HEK293 (cell line): ENCODE data around the gene IFI27L2.

Experiments
- CTCF ChIA-PET: fragments of 350-600 bp; formaldehyde crosslinking; extraction: SDS; loops from one replicate; lab custom pipeline; 2021; ENCODE audit warnings: antibody characterized with exemption; lab: Yijun Ruan, JAX
- POLR2A ChIA-PET: fragments of 300-600 bp; formaldehyde crosslinking; extraction: SDS; loops from one replicate; lab custom pipeline; 2020; ENCODE audit warnings: antibody characterized with exemption, inconsistent platforms; lab: Yijun Ruan, JAX
- H3K27ac ChIP-seq: fragments of 200-500 bp; sonication (Bioruptor generic); 2 replicates; pipeline ENCODE4 v1.5.1; 2014; ENCODE audit warnings: low read depth, low read length, control low read depth, inconsistent platforms; ENCODE audit errors: extremely low read depth
- H3K36me3 ChIP-seq, 2 experiments: fragments of 200-500 bp in 1 of 2; sonication (Bioruptor generic) in 1 of 2; 1 replicate in 1 of 2; 2 replicates in 1 of 2; pipeline ENCODE4 v1.5.1; 2014 to 2017; ENCODE audit warnings: inconsistent platforms in 2 of 2, low read length in 2 of 2; ENCODE audit not compliant: control insufficient read depth in 2 of 2, insufficient read depth in 1 of 2
- H3K4me1 ChIP-seq: fragments of 200-500 bp; sonication (Bioruptor generic); 2 replicates; pipeline ENCODE4 v1.5.1; 2014; ENCODE audit warnings: mild to moderate bottlenecking, low read length, inconsistent platforms; ENCODE audit not compliant: control insufficient read depth, insufficient read depth
- H3K4me3 ChIP-seq: 2 replicates; pipeline ENCODE4 v1.5.1; 2011; ENCODE audit warnings: low read depth, mild to moderate bottlenecking, control low read depth, low read length, moderate library complexity
- H3K9me3 ChIP-seq: fragments of 200-500 bp; sonication (Bioruptor generic); 2 replicates; pipeline ENCODE4 v1.5.1; 2014; ENCODE audit warnings: low read depth, low read length, inconsistent platforms; ENCODE audit not compliant: control insufficient read depth, insufficient read depth
- BCL11A ChIP-seq: fragments of 450-650 bp; formaldehyde crosslinking; IDR thresholded peaks from 2 replicates; pipeline ENCODE4 v1.5.1; 2016; ENCODE audit warnings: low read depth, missing biosample characterization, missing genetic modification characterization
- FEZF1 ChIP-seq: fragments of 450-650 bp; formaldehyde crosslinking; IDR thresholded peaks from 2 replicates; pipeline ENCODE4 v1.5.1; 2016; ENCODE audit warnings: missing biosample characterization, missing genetic modification characterization
- GLI2 ChIP-seq: fragments of 450-650 bp; formaldehyde crosslinking; IDR thresholded peaks from 2 replicates; pipeline ENCODE4; 2017; ENCODE audit warnings: missing biosample characterization, missing genetic modification characterization, low read depth, borderline replicate concordance
- PRDM1 ChIP-seq: fragments of 450-650 bp; formaldehyde crosslinking; IDR thresholded peaks from 2 replicates; pipeline ENCODE4; 2016; ENCODE audit warnings: missing biosample characterization, missing genetic modification characterization
- TRIM28 ChIP-seq: IDR thresholded peaks from 2 replicates; pipeline ENCODE4 v1.6.1; 2011; ENCODE audit warnings: low read length, control low read depth, borderline replicate concordance
- WT1 ChIP-seq: fragments of 450-650 bp; formaldehyde crosslinking; IDR thresholded peaks from 2 replicates; pipeline ENCODE4 v1.5.1; 2016; ENCODE audit warnings: missing biosample characterization, missing genetic modification characterization
- ZBTB1 ChIP-seq: fragments of 450-650 bp; formaldehyde crosslinking; IDR thresholded peaks from 2 replicates; pipeline ENCODE4 v1.5.1; 2016; ENCODE audit warnings: missing biosample characterization, missing genetic modification characterization
- ZBTB21 ChIP-seq: fragments of 450-650 bp; formaldehyde crosslinking; IDR thresholded peaks from 2 replicates; pipeline ENCODE4 v1.5.1; 2017; ENCODE audit warnings: missing biosample characterization, missing genetic modification characterization
- ZIC2 ChIP-seq: fragments of 450-650 bp; formaldehyde crosslinking; IDR thresholded peaks from 2 replicates; pipeline ENCODE4 v1.5.1; 2016; ENCODE audit warnings: missing biosample characterization, missing genetic modification characterization
- ZNF133 ChIP-seq: fragments of 450-650 bp; formaldehyde crosslinking; IDR thresholded peaks from 2 replicates; pipeline ENCODE4 v1.5.1; 2016; ENCODE audit warnings: missing biosample characterization, missing genetic modification characterization
- ZNF394 ChIP-seq: fragments of 450-650 bp; formaldehyde crosslinking; IDR thresholded peaks from 2 replicates; pipeline ENCODE4 v1.5.1; 2016; ENCODE audit warnings: missing biosample characterization, missing genetic modification characterization, mild to moderate bottlenecking, moderate library complexity, borderline replicate concordance
- ZNF404 ChIP-seq: fragments of 450-650 bp; formaldehyde crosslinking; IDR thresholded peaks from 2 replicates; pipeline ENCODE4 v1.5.1; 2017; ENCODE audit warnings: missing biosample characterization, missing genetic modification characterization
- ZNF571 ChIP-seq: fragments of 450-650 bp; formaldehyde crosslinking; IDR thresholded peaks from 2 replicates; pipeline ENCODE4 v1.5.0; 2017; ENCODE audit warnings: missing biosample characterization, missing genetic modification characterization
- ZNF624 ChIP-seq: fragments of 450-650 bp; formaldehyde crosslinking; IDR thresholded peaks from 2 replicates; pipeline ENCODE4 v1.5.1; 2017; ENCODE audit warnings: missing biosample characterization, missing genetic modification characterization
- ZNF626 ChIP-seq: fragments of 450-650 bp; sonication (Bioruptor Pico); formaldehyde crosslinking; IDR thresholded peaks from 2 replicates; pipeline ENCODE4 v1.5.1; 2018; ENCODE audit warnings: missing biosample characterization, missing genetic modification characterization, inconsistent platforms
- ZNF768 ChIP-seq: fragments of 450-650 bp; formaldehyde crosslinking; IDR thresholded peaks from 2 replicates; pipeline ENCODE4 v1.5.1; 2018; ENCODE audit warnings: missing biosample characterization, mild to moderate bottlenecking, missing genetic modification characterization
- TF ChIP-seq, protein P1 (sequence below): fragments of 450-650 bp; formaldehyde crosslinking; IDR thresholded peaks from 2 replicates; pipeline ENCODE4 v1.5.1; 2016; ENCODE audit warnings: missing biosample characterization, missing genetic modification characterization, low read depth
- TF ChIP-seq, protein P2 (sequence below): fragments of 450-650 bp; formaldehyde crosslinking; IDR thresholded peaks from 2 replicates; pipeline ENCODE4 v1.5.1; 2016; ENCODE audit warnings: missing biosample characterization, missing genetic modification characterization
- TF ChIP-seq, protein P3 (sequence below): fragments of 450-650 bp; formaldehyde crosslinking; IDR thresholded peaks from 2 replicates; pipeline ENCODE4 v1.5.1; 2017; ENCODE audit warnings: missing biosample characterization, missing genetic modification characterization
- TF ChIP-seq, protein P4 (sequence below): fragments of 450-650 bp; formaldehyde crosslinking; IDR thresholded peaks from 2 replicates; pipeline ENCODE4 v1.5.1; 2016; ENCODE audit warnings: missing biosample characterization, missing genetic modification characterization
- TF ChIP-seq, protein P5 (sequence below): fragments of 450-650 bp; formaldehyde crosslinking; IDR thresholded peaks from 2 replicates; pipeline ENCODE4 v1.5.1; 2016; ENCODE audit warnings: missing biosample characterization, missing genetic modification characterization

Gene IFI27L2

DNA sequence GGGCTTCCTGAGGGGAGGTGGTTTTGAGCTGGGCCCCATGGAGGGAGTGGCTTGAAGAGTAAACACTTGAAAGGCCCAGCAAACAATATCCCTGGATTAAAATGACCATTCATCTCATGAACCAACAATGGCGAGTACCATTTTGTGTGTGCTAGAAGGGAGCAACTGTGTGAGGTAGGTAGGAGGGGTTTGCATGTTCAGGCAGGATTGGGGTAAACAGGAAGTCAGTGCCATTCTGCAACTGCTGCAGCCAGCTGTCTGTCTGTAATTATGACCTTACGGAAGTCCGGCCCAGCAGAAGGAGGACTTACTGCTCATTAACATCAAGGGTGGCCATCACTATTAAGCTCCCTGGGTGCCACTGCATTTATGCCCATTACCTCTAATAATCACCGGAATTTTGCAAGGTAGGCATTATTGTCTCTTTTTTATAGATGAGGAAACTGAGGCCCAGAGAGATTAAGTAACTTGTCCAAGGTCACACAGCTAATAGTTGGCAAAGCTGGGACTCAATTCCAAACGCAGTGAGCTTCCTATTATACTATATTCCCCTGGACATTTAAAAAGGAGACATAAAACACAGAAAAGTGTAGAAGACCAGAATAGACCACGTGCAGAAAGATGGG, 16.6 kb upstream of the IFI27L2 start:
- Histone ChIP-seq H3K4me1 (peaks cover 2% of the 10 kb centered on the region; the same call in 1 of the 2 replicates), H3K4me3 (no peak overlapping the region), H3K9me3 (no peaks in the 10 kb centered on the region), H3K36me3 (no peaks in the 10 kb centered on the region), H3K27ac (no peak overlapping the region)
- POLR2A ChIA-PET: interaction anchor here (0.6 kb wide), 1 partner anchor 27 kb away, joined by 3 read pairs; no protein-coding TSS in a partner anchor
- TF ChIP-seq ZNF768: peak; percentile 51; the same call in 1 of the 2 replicates
- no peak for TF ChIP-seq ZNF404
- peak; percentile 72 for TF ChIP-seq FEZF1 (tag by site-specific recombination)
- CTCF ChIA-PET: interaction anchor here (1.6 to 2.5 kb wide), 3 partner anchors 9 to 110 kb away, joined by 4 to 8 read pairs (median 7); no protein-coding TSS in a partner anchor

DNA sequence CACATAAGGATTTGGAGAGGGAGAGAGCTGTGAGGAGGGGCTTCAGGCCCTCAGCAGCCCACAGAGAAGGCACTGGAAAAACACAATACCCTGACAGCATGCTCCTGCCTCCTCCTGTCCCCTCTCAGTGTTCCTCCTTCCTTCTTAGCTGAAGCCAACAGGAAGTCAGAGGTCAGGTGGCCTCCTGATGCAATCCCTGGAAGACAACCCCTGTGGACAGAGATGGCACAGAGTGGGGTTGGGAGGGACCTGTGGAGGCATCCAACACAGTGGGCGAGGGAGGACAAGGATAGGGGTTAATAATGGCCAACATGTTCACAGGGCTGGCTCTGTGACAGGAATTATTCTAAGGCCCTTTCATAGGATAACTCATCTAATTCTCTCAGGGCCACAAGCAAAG, 15.4 kb upstream of the IFI27L2 start:
- H3K4me3 ChIP-seq: no peak overlapping the region
- POLR2A ChIA-PET: no interaction called here
- H3K27ac ChIP-seq: no peak overlapping the region
- peaks cover 2% of the 10 kb centered on the region; the same call in 1 of the 2 replicates for H3K4me1 ChIP-seq
- CTCF ChIA-PET: interaction anchor here (2.2 to 2.5 kb wide), 2 partner anchors 8 to 36 kb away, joined by 7 to 8 read pairs; no protein-coding TSS in a partner anchor
- TF ChIP-seq, protein P1, sequence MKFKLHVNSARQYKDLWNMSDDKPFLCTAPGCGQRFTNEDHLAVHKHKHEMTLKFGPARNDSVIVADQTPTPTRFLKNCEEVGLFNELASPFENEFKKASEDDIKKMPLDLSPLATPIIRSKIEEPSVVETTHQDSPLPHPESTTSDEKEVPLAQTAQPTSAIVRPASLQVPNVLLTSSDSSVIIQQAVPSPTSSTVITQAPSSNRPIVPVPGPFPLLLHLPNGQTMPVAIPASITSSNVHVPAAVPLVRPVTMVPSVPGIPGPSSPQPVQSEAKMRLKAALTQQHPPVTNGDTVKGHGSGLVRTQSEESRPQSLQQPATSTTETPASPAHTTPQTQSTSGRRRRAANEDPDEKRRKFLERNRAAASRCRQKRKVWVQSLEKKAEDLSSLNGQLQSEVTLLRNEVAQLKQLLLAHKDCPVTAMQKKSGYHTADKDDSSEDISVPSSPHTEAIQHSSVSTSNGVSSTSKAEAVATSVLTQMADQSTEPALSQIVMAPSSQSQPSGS (tag by site-specific recombination): no peak
- TF ChIP-seq ZBTB1 (tag by site-specific recombination) (no peak), GLI2 (no peak), ZNF626 (no peak), ZIC2 (tag by site-specific recombination) (peak; percentile 65), ZNF404 (no peak), ZNF133 (tag by site-specific recombination) (no peak), ZNF394 (tag by site-specific recombination) (no peak)
- TF ChIP-seq, protein P2, sequence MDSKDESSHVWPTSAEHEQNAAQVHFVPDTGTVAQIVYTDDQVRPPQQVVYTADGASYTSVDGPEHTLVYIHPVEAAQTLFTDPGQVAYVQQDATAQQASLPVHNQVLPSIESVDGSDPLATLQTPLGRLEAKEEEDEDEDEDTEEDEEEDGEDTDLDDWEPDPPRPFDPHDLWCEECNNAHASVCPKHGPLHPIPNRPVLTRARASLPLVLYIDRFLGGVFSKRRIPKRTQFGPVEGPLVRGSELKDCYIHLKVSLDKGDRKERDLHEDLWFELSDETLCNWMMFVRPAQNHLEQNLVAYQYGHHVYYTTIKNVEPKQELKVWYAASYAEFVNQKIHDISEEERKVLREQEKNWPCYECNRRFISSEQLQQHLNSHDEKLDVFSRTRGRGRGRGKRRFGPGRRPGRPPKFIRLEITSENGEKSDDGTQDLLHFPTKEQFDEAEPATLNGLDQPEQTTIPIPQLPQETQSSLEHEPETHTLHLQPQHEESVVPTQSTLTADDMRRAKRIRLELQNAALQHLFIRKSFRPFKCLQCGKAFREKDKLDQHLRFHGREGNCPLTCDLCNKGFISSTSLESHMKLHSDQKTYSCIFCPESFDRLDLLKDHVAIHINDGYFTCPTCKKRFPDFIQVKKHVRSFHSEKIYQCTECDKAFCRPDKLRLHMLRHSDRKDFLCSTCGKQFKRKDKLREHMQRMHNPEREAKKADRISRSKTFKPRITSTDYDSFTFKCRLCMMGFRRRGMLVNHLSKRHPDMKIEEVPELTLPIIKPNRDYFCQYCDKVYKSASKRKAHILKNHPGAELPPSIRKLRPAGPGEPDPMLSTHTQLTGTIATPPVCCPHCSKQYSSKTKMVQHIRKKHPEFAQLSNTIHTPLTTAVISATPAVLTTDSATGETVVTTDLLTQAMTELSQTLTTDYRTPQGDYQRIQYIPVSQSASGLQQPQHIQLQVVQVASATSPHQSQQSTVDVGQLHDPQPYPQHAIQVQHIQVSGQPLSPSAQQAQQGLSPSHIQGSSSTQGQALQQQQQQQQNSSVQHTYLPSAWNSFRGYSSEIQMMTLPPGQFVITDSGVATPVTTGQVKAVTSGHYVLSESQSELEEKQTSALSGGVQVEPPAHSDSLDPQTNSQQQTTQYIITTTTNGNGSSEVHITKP: peak; percentile 54
- TF ChIP-seq, protein P3, sequence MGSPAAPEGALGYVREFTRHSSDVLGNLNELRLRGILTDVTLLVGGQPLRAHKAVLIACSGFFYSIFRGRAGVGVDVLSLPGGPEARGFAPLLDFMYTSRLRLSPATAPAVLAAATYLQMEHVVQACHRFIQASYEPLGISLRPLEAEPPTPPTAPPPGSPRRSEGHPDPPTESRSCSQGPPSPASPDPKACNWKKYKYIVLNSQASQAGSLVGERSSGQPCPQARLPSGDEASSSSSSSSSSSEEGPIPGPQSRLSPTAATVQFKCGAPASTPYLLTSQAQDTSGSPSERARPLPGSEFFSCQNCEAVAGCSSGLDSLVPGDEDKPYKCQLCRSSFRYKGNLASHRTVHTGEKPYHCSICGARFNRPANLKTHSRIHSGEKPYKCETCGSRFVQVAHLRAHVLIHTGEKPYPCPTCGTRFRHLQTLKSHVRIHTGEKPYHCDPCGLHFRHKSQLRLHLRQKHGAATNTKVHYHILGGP (tag by site-specific recombination): no peak
- TF ChIP-seq, all 188 proteins: peak for 2
- Histone ChIP-seq H3K36me3 (no peaks in the 10 kb centered on the region), H3K9me3 (no peaks in the 10 kb centered on the region)

DNA sequence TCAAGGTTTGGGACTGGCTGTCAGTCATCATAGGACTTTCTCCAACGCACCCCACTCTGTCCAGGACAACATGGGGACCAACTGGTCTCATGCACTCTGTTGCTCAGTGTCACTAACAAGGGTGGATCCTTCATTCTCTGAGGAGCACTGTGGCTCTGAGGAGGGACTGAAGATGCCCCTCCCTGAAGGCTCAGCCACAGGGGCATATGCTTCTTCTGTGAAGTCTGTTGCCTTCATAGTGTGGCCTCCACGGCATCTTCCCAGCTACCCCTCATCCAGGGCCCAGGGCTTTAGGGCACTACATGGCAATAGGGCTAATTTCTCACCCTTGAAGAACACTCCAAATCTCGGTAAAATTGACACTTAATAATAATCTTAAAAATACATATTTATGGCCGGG, 14.3 kb upstream of the IFI27L2 start:
- Histone ChIP-seq H3K4me3 (no peak overlapping the region), H3K36me3 (no peaks in the 10 kb centered on the region), H3K9me3 (no peaks in the 10 kb centered on the region), H3K27ac (no peak overlapping the region), H3K4me1 (peaks cover 2% of the 10 kb centered on the region; the same call in 1 of the 2 replicates)
- ChIA-PET POLR2A (no interaction called here), CTCF (interaction anchor here (0.9 to 1.7 kb wide), 2 partner anchors 12 to 107 kb away, joined by 4 to 10 read pairs; no protein-coding TSS in a partner anchor)
- TF ChIP-seq WT1 (tag by site-specific recombination) (no peak), ZBTB21 (no peak), ZNF571 (tag by site-specific recombination) (no peak), BCL11A (tag by site-specific recombination) (no peak), TRIM28 (no peak), PRDM1 (tag by site-specific recombination) (no peak), ZIC2 (tag by site-specific recombination) (no peak), ZNF624 (tag by site-specific recombination) (no peak)
- TF ChIP-seq, protein P4, sequence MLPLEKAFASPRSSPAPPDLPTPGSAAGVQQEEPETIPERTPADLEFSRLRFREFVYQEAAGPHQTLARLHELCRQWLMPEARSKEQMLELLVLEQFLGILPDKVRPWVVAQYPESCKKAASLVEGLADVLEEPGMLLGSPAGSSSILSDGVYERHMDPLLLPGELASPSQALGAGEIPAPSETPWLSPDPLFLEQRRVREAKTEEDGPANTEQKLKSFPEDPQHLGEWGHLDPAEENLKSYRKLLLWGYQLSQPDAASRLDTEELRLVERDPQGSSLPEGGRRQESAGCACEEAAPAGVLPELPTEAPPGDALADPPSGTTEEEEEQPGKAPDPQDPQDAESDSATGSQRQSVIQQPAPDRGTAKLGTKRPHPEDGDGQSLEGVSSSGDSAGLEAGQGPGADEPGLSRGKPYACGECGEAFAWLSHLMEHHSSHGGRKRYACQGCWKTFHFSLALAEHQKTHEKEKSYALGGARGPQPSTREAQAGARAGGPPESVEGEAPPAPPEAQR (tag by site-specific recombination): no peak
- TF ChIP-seq, protein P5, sequence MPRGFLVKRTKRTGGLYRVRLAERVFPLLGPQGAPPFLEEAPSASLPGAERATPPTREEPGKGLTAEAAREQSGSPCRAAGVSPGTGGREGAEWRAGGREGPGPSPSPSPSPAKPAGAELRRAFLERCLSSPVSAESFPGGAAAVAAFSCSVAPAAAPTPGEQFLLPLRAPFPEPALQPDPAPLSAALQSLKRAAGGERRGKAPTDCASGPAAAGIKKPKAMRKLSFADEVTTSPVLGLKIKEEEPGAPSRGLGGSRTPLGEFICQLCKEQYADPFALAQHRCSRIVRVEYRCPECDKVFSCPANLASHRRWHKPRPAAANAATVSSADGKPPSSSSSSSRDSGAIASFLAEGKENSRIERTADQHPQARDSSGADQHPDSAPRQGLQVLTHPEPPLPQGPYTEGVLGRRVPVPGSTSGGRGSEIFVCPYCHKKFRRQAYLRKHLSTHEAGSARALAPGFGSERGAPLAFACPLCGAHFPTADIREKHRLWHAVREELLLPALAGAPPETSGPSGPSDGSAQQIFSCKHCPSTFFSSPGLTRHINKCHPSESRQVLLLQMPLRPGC (tag by site-specific recombination): no peak
